ENCODE data around the gene EXD1. TPM values are rescaled to one million over a fixed set of nuclear protein-coding genes. Genes with fewer than 3 reads are reported as not detected.
"Not testable (repeated sequence)": the region's sequence is repeated elsewhere in the genome, so short reads cannot be mapped to it uniquely, and the experiment has no call there.

The EXD1 gene
- total and polyA plus RNA-seq, 4 donors: not detected

DNA sequence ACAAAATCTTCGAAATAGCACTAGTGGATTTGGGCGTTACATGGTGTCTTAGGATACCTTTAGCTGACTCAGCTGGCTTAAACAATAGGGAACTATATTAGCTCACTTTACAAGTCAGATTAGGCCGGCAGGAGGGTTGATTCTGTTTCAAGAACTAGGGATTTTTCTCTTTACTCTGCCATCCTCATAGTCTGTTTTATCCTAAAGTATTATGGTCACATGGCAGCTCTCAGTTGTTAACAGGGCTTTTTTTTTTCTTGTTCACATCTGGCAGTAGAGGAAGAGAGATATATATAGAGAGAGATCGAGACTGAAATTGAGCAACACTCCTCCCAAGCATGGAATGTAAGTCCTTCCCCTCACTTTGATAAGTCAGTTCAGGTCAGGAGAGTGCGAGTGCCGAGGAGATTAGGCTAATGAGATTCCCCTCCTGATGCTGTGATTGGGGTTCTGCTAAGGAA is 33.4 kb upstream of the EXD1 start:
- no peak for DNase-seq (ENCODE audit: low spot score)
- Histone ChIP-seq H3K4me3 (ENCODE audit: low read depth in 1 of 3, low read length in 3 of 3) (no peak overlapping the region), H3K4me1 (ENCODE audit: control insufficient read depth in 4 of 4, insufficient read depth in 4 of 4, low read length in 3 of 4) (peaks cover 11 to 40% (median 27%) of the 10 kb centered on the region in 4 donors), H3K9ac (ENCODE audit: low read depth in 1 of 2, low read length in 2 of 2) (no peak overlapping the region), H3K9me3 (ENCODE audit: control insufficient read depth in 4 of 4, low read length in 3 of 4) (no peaks in the 10 kb centered on the region), H3K27me3 (ENCODE audit: control insufficient read depth in 4 of 4, insufficient read depth in 4 of 4, low read length in 3 of 4) (no peaks in the 10 kb centered on the region), H3K27ac (ENCODE audit: low read depth in 1 of 2, low read length in 2 of 2) (peak overlapping the region in 1 of 2 donors; percentile 59), H3K36me3 (ENCODE audit: control insufficient read depth in 4 of 4, insufficient read depth in 3 of 4, low read depth in 1 of 4, low read length in 3 of 4) (peaks cover 11 to 21% (median 16%) of the 10 kb centered on the region in 4 donors)
- TF ChIP-seq HNF4A (conservative IDR thresholded peaks at IDR 0.05): no peak
- no peak for TF ChIP-seq SP1 (IDR thresholded peaks at IDR 0.05)
- TF ChIP-seq FOXA2 (IDR thresholded peaks at IDR 0.05): no peak
- TF ChIP-seq JUND (IDR thresholded peaks at IDR 0.05): no peak
- TF ChIP-seq TAF1 (conservative IDR thresholded peaks at IDR 0.05): no peak
- no peak for TF ChIP-seq EGR1 (IDR thresholded peaks at IDR 0.05; ENCODE audit: low read depth in 2 of 2)
- TF ChIP-seq GABPA (IDR thresholded peaks at IDR 0.05 in 1 of 2, conservative IDR thresholded peaks at IDR 0.05 in 1 of 2): no peak
- no peak for TF ChIP-seq HNF4G (IDR thresholded peaks at IDR 0.05)
- TF ChIP-seq, protein P1, sequence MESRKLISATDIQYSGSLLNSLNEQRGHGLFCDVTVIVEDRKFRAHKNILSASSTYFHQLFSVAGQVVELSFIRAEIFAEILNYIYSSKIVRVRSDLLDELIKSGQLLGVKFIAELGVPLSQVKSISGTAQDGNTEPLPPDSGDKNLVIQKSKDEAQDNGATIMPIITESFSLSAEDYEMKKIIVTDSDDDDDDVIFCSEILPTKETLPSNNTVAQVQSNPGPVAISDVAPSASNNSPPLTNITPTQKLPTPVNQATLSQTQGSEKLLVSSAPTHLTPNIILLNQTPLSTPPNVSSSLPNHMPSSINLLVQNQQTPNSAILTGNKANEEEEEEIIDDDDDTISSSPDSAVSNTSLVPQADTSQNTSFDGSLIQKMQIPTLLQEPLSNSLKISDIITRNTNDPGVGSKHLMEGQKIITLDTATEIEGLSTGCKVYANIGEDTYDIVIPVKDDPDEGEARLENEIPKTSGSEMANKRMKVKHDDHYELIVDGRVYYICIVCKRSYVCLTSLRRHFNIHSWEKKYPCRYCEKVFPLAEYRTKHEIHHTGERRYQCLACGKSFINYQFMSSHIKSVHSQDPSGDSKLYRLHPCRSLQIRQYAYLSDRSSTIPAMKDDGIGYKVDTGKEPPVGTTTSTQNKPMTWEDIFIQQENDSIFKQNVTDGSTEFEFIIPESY (IDR thresholded peaks at IDR 0.05): no peak
- TF ChIP-seq, protein P2, sequence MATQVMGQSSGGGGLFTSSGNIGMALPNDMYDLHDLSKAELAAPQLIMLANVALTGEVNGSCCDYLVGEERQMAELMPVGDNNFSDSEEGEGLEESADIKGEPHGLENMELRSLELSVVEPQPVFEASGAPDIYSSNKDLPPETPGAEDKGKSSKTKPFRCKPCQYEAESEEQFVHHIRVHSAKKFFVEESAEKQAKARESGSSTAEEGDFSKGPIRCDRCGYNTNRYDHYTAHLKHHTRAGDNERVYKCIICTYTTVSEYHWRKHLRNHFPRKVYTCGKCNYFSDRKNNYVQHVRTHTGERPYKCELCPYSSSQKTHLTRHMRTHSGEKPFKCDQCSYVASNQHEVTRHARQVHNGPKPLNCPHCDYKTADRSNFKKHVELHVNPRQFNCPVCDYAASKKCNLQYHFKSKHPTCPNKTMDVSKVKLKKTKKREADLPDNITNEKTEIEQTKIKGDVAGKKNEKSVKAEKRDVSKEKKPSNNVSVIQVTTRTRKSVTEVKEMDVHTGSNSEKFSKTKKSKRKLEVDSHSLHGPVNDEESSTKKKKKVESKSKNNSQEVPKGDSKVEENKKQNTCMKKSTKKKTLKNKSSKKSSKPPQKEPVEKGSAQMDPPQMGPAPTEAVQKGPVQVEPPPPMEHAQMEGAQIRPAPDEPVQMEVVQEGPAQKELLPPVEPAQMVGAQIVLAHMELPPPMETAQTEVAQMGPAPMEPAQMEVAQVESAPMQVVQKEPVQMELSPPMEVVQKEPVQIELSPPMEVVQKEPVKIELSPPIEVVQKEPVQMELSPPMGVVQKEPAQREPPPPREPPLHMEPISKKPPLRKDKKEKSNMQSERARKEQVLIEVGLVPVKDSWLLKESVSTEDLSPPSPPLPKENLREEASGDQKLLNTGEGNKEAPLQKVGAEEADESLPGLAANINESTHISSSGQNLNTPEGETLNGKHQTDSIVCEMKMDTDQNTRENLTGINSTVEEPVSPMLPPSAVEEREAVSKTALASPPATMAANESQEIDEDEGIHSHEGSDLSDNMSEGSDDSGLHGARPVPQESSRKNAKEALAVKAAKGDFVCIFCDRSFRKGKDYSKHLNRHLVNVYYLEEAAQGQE (IDR thresholded peaks at IDR 0.05): no peak
- TF ChIP-seq, protein P3, sequence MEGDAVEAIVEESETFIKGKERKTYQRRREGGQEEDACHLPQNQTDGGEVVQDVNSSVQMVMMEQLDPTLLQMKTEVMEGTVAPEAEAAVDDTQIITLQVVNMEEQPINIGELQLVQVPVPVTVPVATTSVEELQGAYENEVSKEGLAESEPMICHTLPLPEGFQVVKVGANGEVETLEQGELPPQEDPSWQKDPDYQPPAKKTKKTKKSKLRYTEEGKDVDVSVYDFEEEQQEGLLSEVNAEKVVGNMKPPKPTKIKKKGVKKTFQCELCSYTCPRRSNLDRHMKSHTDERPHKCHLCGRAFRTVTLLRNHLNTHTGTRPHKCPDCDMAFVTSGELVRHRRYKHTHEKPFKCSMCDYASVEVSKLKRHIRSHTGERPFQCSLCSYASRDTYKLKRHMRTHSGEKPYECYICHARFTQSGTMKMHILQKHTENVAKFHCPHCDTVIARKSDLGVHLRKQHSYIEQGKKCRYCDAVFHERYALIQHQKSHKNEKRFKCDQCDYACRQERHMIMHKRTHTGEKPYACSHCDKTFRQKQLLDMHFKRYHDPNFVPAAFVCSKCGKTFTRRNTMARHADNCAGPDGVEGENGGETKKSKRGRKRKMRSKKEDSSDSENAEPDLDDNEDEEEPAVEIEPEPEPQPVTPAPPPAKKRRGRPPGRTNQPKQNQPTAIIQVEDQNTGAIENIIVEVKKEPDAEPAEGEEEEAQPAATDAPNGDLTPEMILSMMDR (IDR thresholded peaks at IDR 0.05; ENCODE audit: low read depth, low read length, missing input control): no peak
- TF ChIP-seq, protein P4, sequence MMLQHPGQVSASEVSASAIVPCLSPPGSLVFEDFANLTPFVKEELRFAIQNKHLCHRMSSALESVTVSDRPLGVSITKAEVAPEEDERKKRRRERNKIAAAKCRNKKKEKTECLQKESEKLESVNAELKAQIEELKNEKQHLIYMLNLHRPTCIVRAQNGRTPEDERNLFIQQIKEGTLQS (IDR thresholded peaks at IDR 0.05): no peak
- TF ChIP-seq YY1 (IDR thresholded peaks at IDR 0.05): no peak
- 64% methylated on average over 6 of the region's 6 CpGs for WGBS

DNA sequence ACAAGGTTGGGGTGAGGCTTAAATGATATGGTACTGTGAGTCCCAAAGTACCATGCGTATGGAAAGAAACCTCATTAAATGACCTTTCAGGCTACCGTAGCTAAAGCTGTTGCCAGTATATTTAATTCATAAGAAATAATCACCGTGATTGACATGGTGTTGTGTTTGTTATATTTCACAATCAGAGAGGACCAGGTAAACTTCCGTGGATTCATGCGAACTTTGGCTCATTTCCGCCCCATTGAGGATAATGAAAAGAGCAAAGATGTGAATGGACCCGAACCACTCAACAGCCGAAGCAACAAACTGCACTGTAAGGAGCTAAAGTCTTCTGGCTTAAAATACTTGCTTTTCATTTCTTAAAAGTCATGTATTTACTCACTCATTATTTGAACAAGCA is 32.0 kb upstream of the EXD1 start:
- H3K4me1 ChIP-seq (ENCODE audit: control insufficient read depth in 4 of 4, insufficient read depth in 4 of 4, low read length in 3 of 4): peaks cover 11 to 52% (median 34%) of the 10 kb centered on the region in 4 donors
- peak overlapping the region in 1 of 2 donors; percentile 70 for H3K27ac ChIP-seq (ENCODE audit: low read depth in 1 of 2, low read length in 2 of 2)
- H3K36me3 ChIP-seq (ENCODE audit: control insufficient read depth in 4 of 4, insufficient read depth in 3 of 4, low read depth in 1 of 4, low read length in 3 of 4): peaks cover 7 to 23% (median 15%) of the 10 kb centered on the region in 4 donors
- DNase-seq (ENCODE audit: low spot score): no peak
- H3K27me3 ChIP-seq (ENCODE audit: control insufficient read depth in 4 of 4, insufficient read depth in 4 of 4, low read length in 3 of 4): no peaks in the 10 kb centered on the region
- no peak overlapping the region for H3K4me3 ChIP-seq (ENCODE audit: low read depth in 1 of 3, low read length in 3 of 3)
- 39% methylated on average over 8 of the region's 8 CpGs for WGBS
- H3K9me3 ChIP-seq (ENCODE audit: control insufficient read depth in 4 of 4, low read length in 3 of 4): no peaks in the 10 kb centered on the region
- peak; percentile 43 to 65 for TF ChIP-seq RXRA (IDR thresholded peaks at IDR 0.05)
- TF ChIP-seq YY1 (IDR thresholded peaks at IDR 0.05): no peak
- TF ChIP-seq, protein P5, sequence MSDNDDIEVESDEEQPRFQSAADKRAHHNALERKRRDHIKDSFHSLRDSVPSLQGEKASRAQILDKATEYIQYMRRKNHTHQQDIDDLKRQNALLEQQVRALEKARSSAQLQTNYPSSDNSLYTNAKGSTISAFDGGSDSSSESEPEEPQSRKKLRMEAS (IDR thresholded peaks at IDR 0.05): peak; percentile 15
- TF ChIP-seq HNF4G (IDR thresholded peaks at IDR 0.05): peak; percentile 26
- TF ChIP-seq HNF4A (conservative IDR thresholded peaks at IDR 0.05): peak; percentile 59 to 66
- TF ChIP-seq SP1 (IDR thresholded peaks at IDR 0.05): no peak
- TF ChIP-seq GABPA (IDR thresholded peaks at IDR 0.05 in 1 of 2, conservative IDR thresholded peaks at IDR 0.05 in 1 of 2): peak in 1 of 2 donors; percentile 73
- TF ChIP-seq JUND (IDR thresholded peaks at IDR 0.05): no peak
- TF ChIP-seq EGR1 (IDR thresholded peaks at IDR 0.05; ENCODE audit: low read depth in 2 of 2): no peak
- no peak overlapping the region for H3K9ac ChIP-seq (ENCODE audit: low read depth in 1 of 2, low read length in 2 of 2)

DNA sequence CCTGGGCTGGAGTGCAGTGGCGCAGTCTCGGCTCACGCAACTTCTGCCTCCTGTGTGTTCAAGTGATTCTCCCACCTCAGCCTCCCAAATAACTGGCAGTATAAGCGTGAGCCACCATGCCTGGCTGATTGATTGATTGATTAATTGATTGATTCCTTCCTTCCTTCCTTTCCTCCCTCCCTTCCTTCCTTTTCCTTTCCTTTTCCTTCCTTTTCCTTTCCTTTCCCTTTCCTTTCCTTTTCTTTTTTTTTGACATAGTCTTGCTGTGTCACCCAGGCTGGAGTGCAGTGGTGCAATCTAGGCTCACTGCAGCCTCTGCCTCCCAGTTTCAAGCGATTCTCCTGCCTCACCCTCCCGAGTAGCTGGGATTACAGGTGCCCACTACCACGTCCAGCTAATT is 30.4 kb upstream of the EXD1 start:
- H3K9me3 ChIP-seq (ENCODE audit: control insufficient read depth in 4 of 4, low read length in 3 of 4); H3K9ac ChIP-seq (ENCODE audit: low read depth in 1 of 2, low read length in 2 of 2); H3K27me3 ChIP-seq (ENCODE audit: control insufficient read depth in 4 of 4, insufficient read depth in 4 of 4, low read length in 3 of 4); H3K27ac ChIP-seq (ENCODE audit: low read depth in 1 of 2, low read length in 2 of 2); DNase-seq (ENCODE audit: low spot score); H3K4me3 ChIP-seq (ENCODE audit: low read depth in 1 of 3, low read length in 3 of 3): not testable (repeated sequence)
- H3K4me1 ChIP-seq (ENCODE audit: control insufficient read depth in 4 of 4, insufficient read depth in 4 of 4, low read length in 3 of 4): peaks cover 11 to 56% (median 40%) of the 10 kb centered on the region in 4 donors
- 92% methylated on average over 7 of the region's 7 CpGs for WGBS
- H3K36me3 ChIP-seq (ENCODE audit: control insufficient read depth in 4 of 4, insufficient read depth in 3 of 4, low read depth in 1 of 4, low read length in 3 of 4): peaks cover 5 to 19% (median 15%) of the 10 kb centered on the region in 4 donors

Data from liver (tissue), 9 donors.